Caco-2 (cell line): ENCODE data around the gene OSTN. TPM values are rescaled to one million over a fixed set of nuclear protein-coding genes. Genes with fewer than 3 reads are reported as not detected.

ENCODE experiments used
- BruUV-seq: library from RNA; stranded (reverse); fragments of 400-500 nt; replicated peaks from 2 replicates; lab custom pipeline; 2021; lab: Mats Ljungman, UMichigan
- CTCF ChIA-PET: fragments of 300-600 bp; sonication (Branson Sonifier 250); formaldehyde crosslinking; loops from one replicate; lab custom pipeline; 2022; ENCODE audit warnings: antibody characterized with exemption; lab: Charles Lee
- POLR2A ChIA-PET: fragments of 300-600 bp; sonication (Branson Sonifier 250); formaldehyde crosslinking; loops from one replicate; lab custom pipeline; 2022; ENCODE audit warnings: antibody characterized with exemption; lab: Charles Lee
- DNase-seq, 2 experiments: peaks; one replicate each; pipeline versions ENCODE4 v3.0.0 to v3.0.0-alpha.2; 2020 to 2022
- H3K27me3 ChIP-seq: replicated peaks from 2 replicates; pipeline ENCODE4 v1.6.0; 2011; ENCODE audit warnings: low read length; ENCODE audit not compliant: control insufficient read depth, insufficient read depth
- H3K36me3 ChIP-seq: 2 replicates; pipeline ENCODE4 v1.5.1; 2011; ENCODE audit warnings: low read length; ENCODE audit not compliant: control insufficient read depth, insufficient read depth
- H3K4me1 ChIP-seq: fragments of 250-450 bp; sonication (Bioruptor Pico); 2 replicates; pipeline ENCODE4 v1.5.1; 2020; ENCODE audit warnings: mild to moderate bottlenecking
- H3K4me3 ChIP-seq: 2 replicates; pipeline ENCODE4 v1.5.1; 2011; ENCODE audit warnings: low read depth, mild to moderate bottlenecking, control low read depth, low read length
- H3K9me3 ChIP-seq: fragments of 250-450 bp; sonication (Bioruptor Pico); 2 replicates; pipeline ENCODE4 v1.5.1; 2020; ENCODE audit warnings: mild to moderate bottlenecking, moderate library complexity
- H3K27ac Mint-ChIP-seq: one replicate; pipeline ENCODE4 v1.8.0; 2022; ENCODE audit warnings: mixed read lengths; ENCODE audit not compliant: unreplicated experiment
- H3K27me3 Mint-ChIP-seq: one replicate; pipeline ENCODE4 v1.8.0; 2022; ENCODE audit warnings: mixed read lengths; ENCODE audit not compliant: insufficient read depth, unreplicated experiment
- H3K36me3 Mint-ChIP-seq: one replicate; pipeline ENCODE4 v1.8.0; 2022; ENCODE audit warnings: mild to moderate bottlenecking, mixed read lengths; ENCODE audit not compliant: insufficient read depth, unreplicated experiment
- H3K4me1 Mint-ChIP-seq: one replicate; pipeline ENCODE4 v1.8.0; 2022; ENCODE audit warnings: low read depth, mixed read lengths; ENCODE audit not compliant: unreplicated experiment
- H3K4me3 Mint-ChIP-seq: one replicate; pipeline ENCODE4 v1.8.0; 2022; ENCODE audit warnings: mild to moderate bottlenecking, moderate library complexity, mixed read lengths; ENCODE audit not compliant: unreplicated experiment
- H3K9me3 Mint-ChIP-seq: one replicate; pipeline ENCODE4 v1.8.0; 2022; ENCODE audit warnings: mixed read lengths; ENCODE audit not compliant: unreplicated experiment
- intact Hi-C: fragments of 100-400 bp; cut with micrococcal nuclease; formaldehyde crosslinking; loops from one replicate; pipeline ENCODE4 v1.10.0; 2022; ENCODE audit not compliant: unreplicated experiment
- total RNA-seq: library from RNA; stranded (reverse); gene quantifications from 2 replicates; pipeline ENCODE4 v1.2.3, GENCODE V29; 2022
- TF ChIP-seq, protein P1 (sequence below), 2 experiments: fragments of 200-600 bp in 1 of 2; IDR thresholded peaks; 1 replicate in 1 of 2; 2 replicates in 1 of 2; pipeline versions ENCODE4 v1.5.1 to v1.8.0; 2011 to 2022; ENCODE audit warnings: antibody characterized with exemption in 1 of 2, control low read depth in 1 of 2, inconsistent platforms in 1 of 2, low read depth in 1 of 2, low read length in 1 of 2, mild to moderate bottlenecking in 1 of 2, moderate library complexity in 1 of 2; ENCODE audit not compliant: insufficient read depth in 1 of 2, severe bottlenecking in 1 of 2, unreplicated experiment in 1 of 2

OSTN gene
- total RNA-seq, 1 experiment from 2014 or later = not detected

DNA sequence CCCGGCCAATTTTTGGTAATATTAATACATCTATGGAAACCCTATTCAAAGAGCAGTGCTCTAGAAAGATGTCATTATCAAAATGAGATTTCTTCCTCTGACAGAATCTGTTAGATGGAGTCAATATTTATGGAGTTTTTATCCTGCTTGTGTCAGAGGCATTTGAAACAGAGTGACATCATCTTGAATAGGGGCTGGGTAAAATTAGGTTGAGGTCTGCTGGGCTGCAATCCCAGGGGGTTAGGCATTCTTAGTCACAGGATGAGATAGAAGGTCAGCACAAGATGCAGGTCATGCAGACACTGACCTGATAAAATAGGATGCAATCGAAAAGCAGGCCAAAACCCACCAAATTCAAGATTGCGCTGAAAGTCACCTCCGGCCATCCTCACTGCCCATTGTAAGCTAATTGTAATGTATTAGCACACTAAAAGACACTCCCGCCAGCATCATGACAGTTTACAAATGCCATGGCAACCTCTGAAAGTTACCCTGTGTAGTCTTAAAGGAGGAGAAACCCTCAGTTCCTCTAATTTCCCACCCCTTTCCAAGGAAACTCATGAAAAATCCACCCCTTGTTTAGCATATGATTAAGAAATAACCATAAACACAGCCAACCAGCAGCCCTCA, 102.9 kb downstream of the OSTN start:
- H3K27me3 Mint-ChIP-seq = no peaks in the 10 kb centered on the region
- ChIA-PET CTCF (no interaction called here), POLR2A (interaction anchor here (0.7 kb wide), 1 partner anchor 75 kb away, joined by 5 read pairs; no protein-coding TSS in a partner anchor)
- Histone ChIP-seq H3K36me3 (no peaks in the 10 kb centered on the region), H3K4me3 (no peak overlapping the region), H3K9me3 (no peaks in the 10 kb centered on the region), H3K4me1 (peaks cover 4% of the 10 kb centered on the region; the same call in 1 of the 2 replicates), H3K27me3 (no peaks in the 10 kb centered on the region)
- peaks cover 13% of the 10 kb centered on the region for H3K4me1 Mint-ChIP-seq
- TF ChIP-seq, protein P1, sequence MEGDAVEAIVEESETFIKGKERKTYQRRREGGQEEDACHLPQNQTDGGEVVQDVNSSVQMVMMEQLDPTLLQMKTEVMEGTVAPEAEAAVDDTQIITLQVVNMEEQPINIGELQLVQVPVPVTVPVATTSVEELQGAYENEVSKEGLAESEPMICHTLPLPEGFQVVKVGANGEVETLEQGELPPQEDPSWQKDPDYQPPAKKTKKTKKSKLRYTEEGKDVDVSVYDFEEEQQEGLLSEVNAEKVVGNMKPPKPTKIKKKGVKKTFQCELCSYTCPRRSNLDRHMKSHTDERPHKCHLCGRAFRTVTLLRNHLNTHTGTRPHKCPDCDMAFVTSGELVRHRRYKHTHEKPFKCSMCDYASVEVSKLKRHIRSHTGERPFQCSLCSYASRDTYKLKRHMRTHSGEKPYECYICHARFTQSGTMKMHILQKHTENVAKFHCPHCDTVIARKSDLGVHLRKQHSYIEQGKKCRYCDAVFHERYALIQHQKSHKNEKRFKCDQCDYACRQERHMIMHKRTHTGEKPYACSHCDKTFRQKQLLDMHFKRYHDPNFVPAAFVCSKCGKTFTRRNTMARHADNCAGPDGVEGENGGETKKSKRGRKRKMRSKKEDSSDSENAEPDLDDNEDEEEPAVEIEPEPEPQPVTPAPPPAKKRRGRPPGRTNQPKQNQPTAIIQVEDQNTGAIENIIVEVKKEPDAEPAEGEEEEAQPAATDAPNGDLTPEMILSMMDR (IDR thresholded peaks at IDR 0.05; ENCODE audit: insufficient read depth in 1 of 2, low read depth in 1 of 2, low read length in 1 of 2, severe bottlenecking in 1 of 2, unreplicated experiment in 1 of 2) = no peak
- H3K36me3 Mint-ChIP-seq = no peaks in the 10 kb centered on the region
- no peak for DNase-seq
- H3K27ac Mint-ChIP-seq = no peak overlapping the region
- no peaks in the 10 kb centered on the region for H3K9me3 Mint-ChIP-seq
- no peak overlapping the region for H3K4me3 Mint-ChIP-seq
- intact Hi-C loops = loop anchor here (1.0 kb wide), 1 partner anchor 11 kb away; no protein-coding TSS in a partner anchor
- no TSS peak for BruUV-seq

- H3K36me3 Mint-ChIP-seq = no peaks in the 10 kb centered on the region
- Histone ChIP-seq H3K9me3 (no peaks in the 10 kb centered on the region), H3K4me3 (no peak overlapping the region), H3K27me3 (no peaks in the 10 kb centered on the region), H3K4me1 (peaks cover 4% of the 10 kb centered on the region; the same call in 1 of the 2 replicates), H3K36me3 (no peaks in the 10 kb centered on the region)
- ChIA-PET POLR2A (no interaction called here), CTCF (no interaction called here)
- TF ChIP-seq, protein P1 (IDR thresholded peaks at IDR 0.05; ENCODE audit: insufficient read depth in 1 of 2, low read depth in 1 of 2, low read length in 1 of 2, severe bottlenecking in 1 of 2, unreplicated experiment in 1 of 2) = no peak
- H3K27ac Mint-ChIP-seq = no peak overlapping the region
- H3K4me1 Mint-ChIP-seq = peaks cover 13% of the 10 kb centered on the region
- no peak overlapping the region for H3K4me3 Mint-ChIP-seq
- H3K27me3 Mint-ChIP-seq = no peaks in the 10 kb centered on the region
- DNase-seq = peak in 1 of 2 experiments; percentile 34
- no TSS peak for BruUV-seq
- H3K9me3 Mint-ChIP-seq = no peaks in the 10 kb centered on the region
- intact Hi-C loops = loop anchor here (1.0 kb wide), 1 partner anchor 11 kb away; no protein-coding TSS in a partner anchor
These were observed 103.4 kb downstream of the OSTN start for GRCh38 chr3:191302451-191302850.

GRCh38 chr3:191303596-191303995, 104.6 kb downstream of the OSTN start:
- Histone ChIP-seq H3K4me3 (no peak overlapping the region), H3K9me3 (no peaks in the 10 kb centered on the region), H3K27me3 (no peaks in the 10 kb centered on the region), H3K4me1 (peaks cover 4% of the 10 kb centered on the region; the same call in 1 of the 2 replicates), H3K36me3 (no peaks in the 10 kb centered on the region)
- Mint-ChIP-seq H3K27me3 (no peaks in the 10 kb centered on the region), H3K4me1 (peaks cover 13% of the 10 kb centered on the region), H3K4me3 (no peak overlapping the region), H3K27ac (no peak overlapping the region), H3K9me3 (no peaks in the 10 kb centered on the region), H3K36me3 (no peaks in the 10 kb centered on the region)
- DNase-seq = no peak
- intact Hi-C loops = no loop called here
- BruUV-seq = no TSS peak
- CTCF ChIA-PET = no interaction called here
- TF ChIP-seq, protein P1 (IDR thresholded peaks at IDR 0.05; ENCODE audit: insufficient read depth in 1 of 2, low read depth in 1 of 2, low read length in 1 of 2, severe bottlenecking in 1 of 2, unreplicated experiment in 1 of 2) = no peak
- POLR2A ChIA-PET = no interaction called here
